PC-3 (cell line): ENCODE data around the gene SH3RF3.

ENCODE experiments used
- EZH2 ChIP-seq: fragments of 300-600 bp; sonication (generic); IDR thresholded peaks from one replicate; pipeline ENCODE4 v1.6.1; 2017; ENCODE audit warnings: antibody characterized with exemption, mild to moderate bottlenecking, low read length; ENCODE audit not compliant: unreplicated experiment
- EZH2phosphoT487 ChIP-seq: fragments of 300-600 bp; sonication (generic); IDR thresholded peaks from 2 replicates; pipeline ENCODE4 v1.6.1; 2018; ENCODE audit warnings: mild to moderate bottlenecking, antibody characterized with exemption, low read length, borderline replicate concordance
- TF ChIP-seq, protein P1 (sequence below): fragments of 300-600 bp; sonication (generic); conservative IDR thresholded peaks from 2 replicates; pipeline ENCODE4 v1.5.1; 2017; ENCODE audit warnings: antibody characterized with exemption, low read depth, mild to moderate bottlenecking, low read length

DNA sequence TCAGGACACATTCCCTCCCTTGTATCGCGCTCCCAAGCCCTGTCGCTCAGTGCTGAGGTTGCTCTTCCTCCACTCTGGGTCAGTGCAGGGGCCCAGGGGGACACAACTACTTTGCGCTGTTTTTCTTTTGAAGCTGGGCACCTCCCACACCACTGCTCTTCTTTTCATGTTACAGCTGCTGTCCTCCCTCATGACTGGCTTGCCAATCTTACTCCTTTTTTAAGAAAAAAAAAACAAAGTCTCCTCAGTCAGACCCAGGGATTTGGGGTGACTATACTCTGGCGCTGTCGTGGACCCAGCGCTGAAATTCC lies 264.6 kb downstream of the SH3RF3 start:
- TF ChIP-seq, protein P1, sequence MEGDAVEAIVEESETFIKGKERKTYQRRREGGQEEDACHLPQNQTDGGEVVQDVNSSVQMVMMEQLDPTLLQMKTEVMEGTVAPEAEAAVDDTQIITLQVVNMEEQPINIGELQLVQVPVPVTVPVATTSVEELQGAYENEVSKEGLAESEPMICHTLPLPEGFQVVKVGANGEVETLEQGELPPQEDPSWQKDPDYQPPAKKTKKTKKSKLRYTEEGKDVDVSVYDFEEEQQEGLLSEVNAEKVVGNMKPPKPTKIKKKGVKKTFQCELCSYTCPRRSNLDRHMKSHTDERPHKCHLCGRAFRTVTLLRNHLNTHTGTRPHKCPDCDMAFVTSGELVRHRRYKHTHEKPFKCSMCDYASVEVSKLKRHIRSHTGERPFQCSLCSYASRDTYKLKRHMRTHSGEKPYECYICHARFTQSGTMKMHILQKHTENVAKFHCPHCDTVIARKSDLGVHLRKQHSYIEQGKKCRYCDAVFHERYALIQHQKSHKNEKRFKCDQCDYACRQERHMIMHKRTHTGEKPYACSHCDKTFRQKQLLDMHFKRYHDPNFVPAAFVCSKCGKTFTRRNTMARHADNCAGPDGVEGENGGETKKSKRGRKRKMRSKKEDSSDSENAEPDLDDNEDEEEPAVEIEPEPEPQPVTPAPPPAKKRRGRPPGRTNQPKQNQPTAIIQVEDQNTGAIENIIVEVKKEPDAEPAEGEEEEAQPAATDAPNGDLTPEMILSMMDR, result no peak
- no peak for TF ChIP-seq EZH2
- no peak for TF ChIP-seq EZH2phosphoT487
